ENCODE results near the gene GKN2. TPM values are rescaled to one million over a fixed set of nuclear protein-coding genes. Genes with fewer than 3 reads are reported as not detected.

Gene GKN2
- polyA plus RNA-seq, 1 of the 3 experiments (the other 2 are of a cell fraction): not detected

GRCh38 chr2:68917034-68917718 is 35.5 kb downstream of the GKN2 start:
- DNase-seq: no peak
- CTCF ChIA-PET: interaction anchor here (0.8 to 12.4 kb wide), 4 partner anchors 8 to 454 kb away, joined by 3 to 245 read pairs (median 22); no protein-coding TSS in a partner anchor
- H3K27ac ChIP-seq (ENCODE audit: low read depth in 2 of 2, low read length in 1 of 2): no peak overlapping the region
- no peaks in the 10 kb centered on the region for H3K27me3 ChIP-seq (ENCODE audit: insufficient read depth)
- H4K20me1 ChIP-seq (ENCODE audit: insufficient read depth): no peaks in the 10 kb centered on the region
- no peak overlapping the region for H3K4me3 ChIP-seq (ENCODE audit: low read depth in 2 of 2, low read length in 1 of 2)
- H3K9ac ChIP-seq: no peak overlapping the region
- H3K79me2 ChIP-seq (ENCODE audit: insufficient read depth): no peaks in the 10 kb centered on the region
- TF ChIP-seq ZBTB33 (IDR thresholded peaks at IDR 0.05; ENCODE audit: borderline replicate concordance, low read depth) (no peak), EP300 (IDR thresholded peaks at IDR 0.05; ENCODE audit: borderline replicate concordance in 1 of 2, low read depth in 1 of 2, low read length in 1 of 2) (no peak), IRF3 (IDR thresholded peaks at IDR 0.05; ENCODE audit: low read depth, low read length) (no peak), RXRA (IDR thresholded peaks at IDR 0.05; ENCODE audit: borderline replicate concordance, low read depth) (no peak), MEF2A (IDR thresholded peaks at IDR 0.05; ENCODE audit: borderline replicate concordance, low read depth) (no peak), ELF1 (IDR thresholded peaks at IDR 0.05) (no peak), NRF1 (IDR thresholded peaks at IDR 0.05; ENCODE audit: low read depth, low read length) (no peak), RFX5 (IDR thresholded peaks at IDR 0.05; ENCODE audit: low read length) (no peak), MAX (IDR thresholded peaks at IDR 0.05; ENCODE audit: low read depth) (no peak), TAF1 (IDR thresholded peaks at IDR 0.05; ENCODE audit: borderline replicate concordance, low read depth, low read length) (no peak), TEAD4 (IDR thresholded peaks at IDR 0.05; ENCODE audit: borderline replicate concordance, insufficient read depth) (no peak), TCF12 (IDR thresholded peaks at IDR 0.05) (no peak), SMC3 (IDR thresholded peaks at IDR 0.05; ENCODE audit: low read depth, low read length) (no peak), MXI1 (IDR thresholded peaks at IDR 0.05; ENCODE audit: low read depth, low read length) (no peak), EZH2phosphoT487 (IDR thresholded peaks at IDR 0.05; ENCODE audit: borderline replicate concordance, low read depth) (no peak), CHD2 (IDR thresholded peaks at IDR 0.05; ENCODE audit: low read length, partially characterized antibody) (no peak), RAD21 (IDR thresholded peaks at IDR 0.05; ENCODE audit: low read length) (no peak), SIN3A (IDR thresholded peaks at IDR 0.05; ENCODE audit: borderline replicate concordance, low read depth, low read length) (no peak)
- POLR2A ChIA-PET: no interaction called here
- H3K36me3 ChIP-seq (replicated peaks in 1 of 2; ENCODE audit: control insufficient read depth in 1 of 2, insufficient read depth in 2 of 2, low read length in 1 of 2): no peaks in the 10 kb centered on the region
- H3K9me2 ChIP-seq: no peaks in the 10 kb centered on the region
- no peak overlapping the region for H3K4me2 ChIP-seq
- 44% methylated on average over 3 of the region's 3 CpGs for WGBS (ENCODE audit: low lambda C conversion rate)
- no peaks in the 10 kb centered on the region for H3F3A ChIP-seq (replicated peaks; ENCODE audit: insufficient read depth)
- H3K9me3 ChIP-seq: no peaks in the 10 kb centered on the region
- no peaks in the 10 kb centered on the region for H3K4me1 ChIP-seq (ENCODE audit: control insufficient read depth in 1 of 2, insufficient read depth in 2 of 2, low read depth in 1 of 2, low read length in 1 of 2)
- no peak overlapping the region for H2AFZ ChIP-seq (ENCODE audit: low read depth)
